A673 (cell line): ENCODE measurements around the gene TOMM40. TPM values are rescaled to one million over a fixed set of nuclear protein-coding genes. Genes with fewer than 3 reads are reported as not detected.
"Not testable (repeated sequence)": the region's sequence is repeated elsewhere in the genome, so short reads cannot be mapped to it uniquely, and the experiment has no call there.

ENCODE experiments used
- BruUV-seq: library from RNA; stranded (reverse); fragments of 400-500 nt; replicated peaks from 2 replicates; lab custom pipeline; 2021; lab: Mats Ljungman, UMichigan
- CTCF ChIA-PET: fragments of 300-600 bp; sonication (Branson Sonifier 250); formaldehyde crosslinking; loops from one replicate; lab custom pipeline; 2022; ENCODE audit warnings: antibody characterized with exemption; lab: Charles Lee
- POLR2A ChIA-PET: fragments of 300-600 bp; sonication (Branson Sonifier 250); formaldehyde crosslinking; loops from one replicate; lab custom pipeline; 2022; ENCODE audit warnings: antibody characterized with exemption; ENCODE audit not compliant: low non-redundant PET; lab: Charles Lee
- DNase-seq: peaks from one replicate; pipeline ENCODE4 v3.0.0-alpha.2; 2015; ENCODE audit warnings: low spot score
- H3K27ac ChIP-seq: fragments of 200-600 bp; sonication (generic); 2 replicates; pipeline ENCODE4 v1.5.1; 2016; ENCODE audit warnings: mixed run types, low read depth, mild to moderate bottlenecking, mixed read lengths, antibody characterized with exemption, low read length; ENCODE audit not compliant: poor library complexity, severe bottlenecking
- H3K27me3 ChIP-seq: fragments of 200-600 bp; sonication (generic); replicated peaks from 2 replicates; pipeline ENCODE4 v1.6.1; 2017; ENCODE audit warnings: mixed run types, low read depth, mild to moderate bottlenecking, mixed read lengths, antibody characterized with exemption, low read length; ENCODE audit not compliant: insufficient read depth, poor library complexity
- H3K36me3 ChIP-seq: fragments of 200-600 bp; sonication (generic); 2 replicates; pipeline ENCODE4 v1.6.1; 2016; ENCODE audit warnings: mixed run types, mild to moderate bottlenecking, mixed read lengths, antibody characterized with exemption, low read length; ENCODE audit not compliant: insufficient read depth, poor library complexity, severe bottlenecking
- H3K4me1 ChIP-seq: fragments of 200-600 bp; sonication (generic); 2 replicates; pipeline ENCODE4 v1.6.1; 2017; ENCODE audit warnings: mixed run types, mild to moderate bottlenecking, mixed read lengths, antibody characterized with exemption, low read length; ENCODE audit not compliant: insufficient read depth, poor library complexity, severe bottlenecking
- H3K4me3 ChIP-seq: fragments of 200-600 bp; sonication (generic); 2 replicates; pipeline ENCODE4 v1.5.1; 2016; ENCODE audit warnings: low read depth, mixed run types, mild to moderate bottlenecking, mixed read lengths, low read length; ENCODE audit not compliant: poor library complexity, severe bottlenecking
- H3K9me3 ChIP-seq: fragments of 200-600 bp; sonication (generic); 2 replicates; pipeline ENCODE4 v1.6.1; 2016; ENCODE audit warnings: mixed run types, low read depth, mild to moderate bottlenecking, mixed read lengths, antibody characterized with exemption, low read length; ENCODE audit not compliant: poor library complexity, severe bottlenecking
- EZH2 ChIP-seq: fragments of 200-600 bp; sonication (generic); IDR thresholded peaks from 2 replicates; pipeline ENCODE4 v1.6.1; 2017; ENCODE audit warnings: borderline replicate concordance, low read depth, mild to moderate bottlenecking, mixed read lengths, antibody characterized with exemption, low read length; ENCODE audit not compliant: poor library complexity, severe bottlenecking
- intact Hi-C: fragments of 100-400 bp; cut with micrococcal nuclease; formaldehyde crosslinking; loops from one replicate; pipeline ENCODE4 v1.10.0; 2022; ENCODE audit not compliant: unreplicated experiment
- total RNA-seq: library from RNA; stranded (reverse); gene quantifications from 2 replicates; pipeline ENCODE4 v1.2.3, GENCODE V29; 2021
- TF ChIP-seq, protein P1 (sequence below): fragments of 300-800, 200-600 bp; sonication (generic); conservative IDR thresholded peaks from 2 replicates; pipeline ENCODE4 v1.5.1; 2017; ENCODE audit warnings: low read depth, mild to moderate bottlenecking, antibody characterized with exemption, low read length, moderate library complexity, mixed read lengths

TOMM40 gene
- total RNA-seq, 1 experiment from 2014 or later, result 234 TPM

DNA sequence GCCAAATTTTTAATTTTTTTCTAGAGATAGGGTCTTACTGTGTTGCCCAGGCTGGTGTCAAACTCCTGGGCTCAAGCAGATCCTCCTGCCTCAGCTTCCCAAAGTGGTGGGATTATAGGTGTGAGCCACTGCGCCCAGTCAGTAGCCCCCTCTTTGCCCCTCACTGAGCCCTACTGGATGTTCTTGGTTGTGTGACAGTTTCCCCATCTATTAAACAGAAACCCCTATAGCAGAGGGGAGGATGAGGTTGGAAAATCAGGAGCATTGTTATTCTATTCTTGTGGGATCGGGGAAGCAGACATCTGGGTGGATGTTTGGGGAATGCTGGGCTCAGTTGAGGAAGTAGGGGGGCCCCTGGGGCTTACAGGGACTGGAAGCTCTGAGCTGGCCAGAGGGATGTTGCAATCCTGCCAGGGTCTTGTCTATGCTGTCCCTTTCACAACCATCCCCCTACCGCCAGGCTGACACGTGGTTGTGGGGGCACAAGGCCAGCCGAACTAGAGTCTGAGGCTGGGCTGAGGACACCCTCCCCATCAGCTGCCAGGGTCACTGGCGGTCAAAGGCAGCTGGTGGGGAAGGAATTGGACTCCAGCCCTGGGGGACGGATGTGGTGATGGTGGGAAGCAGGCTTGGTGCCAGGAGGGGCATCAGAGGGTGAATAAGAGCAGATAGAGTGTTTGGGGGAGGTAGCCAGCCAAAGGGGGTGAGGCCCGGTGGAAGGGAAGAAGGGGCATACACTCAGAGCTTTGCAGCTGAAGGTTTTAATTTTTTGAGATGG, 34.2 kb downstream of the TOMM40 start:
- BruUV-seq, result no TSS peak
- TF ChIP-seq EZH2, result no peak
- TF ChIP-seq, protein P1, sequence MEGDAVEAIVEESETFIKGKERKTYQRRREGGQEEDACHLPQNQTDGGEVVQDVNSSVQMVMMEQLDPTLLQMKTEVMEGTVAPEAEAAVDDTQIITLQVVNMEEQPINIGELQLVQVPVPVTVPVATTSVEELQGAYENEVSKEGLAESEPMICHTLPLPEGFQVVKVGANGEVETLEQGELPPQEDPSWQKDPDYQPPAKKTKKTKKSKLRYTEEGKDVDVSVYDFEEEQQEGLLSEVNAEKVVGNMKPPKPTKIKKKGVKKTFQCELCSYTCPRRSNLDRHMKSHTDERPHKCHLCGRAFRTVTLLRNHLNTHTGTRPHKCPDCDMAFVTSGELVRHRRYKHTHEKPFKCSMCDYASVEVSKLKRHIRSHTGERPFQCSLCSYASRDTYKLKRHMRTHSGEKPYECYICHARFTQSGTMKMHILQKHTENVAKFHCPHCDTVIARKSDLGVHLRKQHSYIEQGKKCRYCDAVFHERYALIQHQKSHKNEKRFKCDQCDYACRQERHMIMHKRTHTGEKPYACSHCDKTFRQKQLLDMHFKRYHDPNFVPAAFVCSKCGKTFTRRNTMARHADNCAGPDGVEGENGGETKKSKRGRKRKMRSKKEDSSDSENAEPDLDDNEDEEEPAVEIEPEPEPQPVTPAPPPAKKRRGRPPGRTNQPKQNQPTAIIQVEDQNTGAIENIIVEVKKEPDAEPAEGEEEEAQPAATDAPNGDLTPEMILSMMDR, result no peak
- DNase-seq, result no peak
- ChIA-PET POLR2A (no interaction called here), CTCF (no interaction called here)
- Histone ChIP-seq H3K27me3 (no peaks in the 10 kb centered on the region), H3K9me3 (no peaks in the 10 kb centered on the region), H3K27ac (no peak overlapping the region), H3K4me3 (no peak overlapping the region), H3K4me1 (no peaks in the 10 kb centered on the region), H3K36me3 (no peaks in the 10 kb centered on the region)
- intact Hi-C loops, result no loop called here

DNA sequence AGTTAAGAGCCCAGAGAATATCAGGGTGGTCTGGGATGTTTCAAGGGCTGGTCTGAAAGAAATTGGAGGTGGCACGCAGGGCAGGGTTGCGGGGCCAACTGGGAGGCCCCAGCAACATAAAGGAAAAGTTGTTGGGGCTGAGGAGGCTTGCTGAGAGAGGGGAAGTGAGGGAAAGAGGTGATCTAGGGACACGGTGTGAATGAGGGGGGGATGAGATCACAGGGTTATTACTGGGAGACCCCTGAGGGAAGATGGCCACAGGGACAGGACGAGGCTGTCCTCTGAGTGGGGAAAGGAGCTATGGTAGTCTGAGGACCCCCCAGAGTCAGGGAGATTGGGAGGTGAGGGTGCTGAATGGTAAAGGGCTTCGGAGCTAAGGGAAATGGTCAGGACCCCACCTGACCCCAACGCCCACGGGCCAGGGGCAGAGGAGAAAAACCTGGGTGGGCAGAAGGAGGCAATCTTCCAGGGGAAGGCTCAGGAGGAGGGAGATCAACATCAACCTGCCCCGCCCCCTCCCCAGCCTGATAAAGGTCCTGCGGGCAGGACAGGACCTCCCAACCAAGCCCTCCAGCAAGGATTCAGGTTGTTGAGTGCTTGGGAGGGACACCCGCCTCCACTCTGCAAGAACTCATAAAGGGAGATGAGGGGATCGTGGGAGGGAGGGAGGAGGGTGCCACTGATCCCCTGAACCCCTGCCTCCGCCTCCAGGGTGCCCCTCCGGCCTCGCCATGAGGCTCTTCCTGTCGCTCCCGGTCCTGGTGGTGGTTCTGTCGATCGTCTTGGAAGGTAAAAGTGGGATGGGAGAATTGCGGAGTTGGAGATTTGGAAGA, 35.4 kb downstream of the TOMM40 start:
- H3K4me1 ChIP-seq, H3K9me3 ChIP-seq, intact Hi-C loops, H3K27me3 ChIP-seq, POLR2A ChIA-PET, DNase-seq, H3K27ac ChIP-seq, BruUV-seq, H3K36me3 ChIP-seq, CTCF ChIA-PET: not testable (repeated sequence)
- peak overlapping the region; percentile 39 for H3K4me3 ChIP-seq

DNA sequence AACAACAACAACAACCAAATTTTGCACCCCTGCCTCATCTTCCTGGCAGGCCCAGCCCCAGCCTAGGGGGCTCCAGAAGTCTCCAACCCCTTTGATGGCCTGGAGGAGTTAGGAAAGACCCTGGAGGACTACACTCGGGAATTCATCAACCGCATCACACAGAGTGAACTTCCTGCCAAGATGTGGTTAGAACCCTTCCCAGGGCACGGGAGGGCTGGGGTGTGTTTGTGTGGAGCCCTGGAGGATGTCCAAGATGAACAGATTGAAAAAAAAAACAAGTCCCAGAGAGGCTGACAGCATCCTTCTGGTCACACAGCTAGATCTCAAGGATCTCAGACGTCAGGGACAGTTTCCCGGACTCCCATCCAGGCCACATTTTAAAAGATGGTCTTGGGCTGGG, 36.7 kb downstream of the TOMM40 start:
- TF ChIP-seq, protein P1, result no peak
- no peaks in the 10 kb centered on the region for H3K36me3 ChIP-seq
- no peaks in the 10 kb centered on the region for H3K9me3 ChIP-seq
- BruUV-seq, result no TSS peak
- H3K27me3 ChIP-seq, result no peaks in the 10 kb centered on the region
- intact Hi-C loops, result no loop called here
- ChIA-PET POLR2A (no interaction called here), CTCF (no interaction called here)
- H3K4me3 ChIP-seq, result no peak overlapping the region
- no peak overlapping the region for H3K27ac ChIP-seq
- H3K4me1 ChIP-seq, result no peaks in the 10 kb centered on the region
- DNase-seq, result no peak
